GM12878 (cell line): ENCODE data around the gene GRIP2. TPM values are rescaled to one million over a fixed set of nuclear protein-coding genes. Genes with fewer than 3 reads are reported as not detected.

Experiments
- ATAC-seq: fragments of 200-7000 bp; cut with Tn5 transposase; 3 replicates; pipeline ENCODE4 v1.9.1; 2020; ENCODE audit warnings: mild to moderate bottlenecking, moderate library complexity
- BruUV-seq: library from RNA; stranded (reverse); fragments of 400-500 nt; replicated peaks from 2 replicates; lab custom pipeline; 2021; lab: Mats Ljungman, UMichigan
- CTCF ChIA-PET: fragments of 300-600 bp; sonication (Branson Sonifier 250); formaldehyde crosslinking; extraction: SDS; loops from one replicate; lab custom pipeline; 2021; ENCODE audit warnings: inconsistent platforms; lab: Yijun Ruan, JAX
- POLR2A ChIA-PET: fragments of 350-600 bp; formaldehyde crosslinking; extraction: SDS; loops from one replicate; lab custom pipeline; 2021; ENCODE audit warnings: inconsistent platforms; lab: Charles Lee
- RAD21 ChIA-PET: fragments of 300-600 bp; sonication (Branson Sonifier 250); formaldehyde crosslinking; loops from one replicate; lab custom pipeline; 2023; ENCODE audit warnings: antibody characterized with exemption; ENCODE audit not compliant: unreplicated experiment; lab: Charles Lee
- SMC1A ChIA-PET: fragments of 300-600 bp; sonication (Branson Sonifier 250); formaldehyde crosslinking; loops from one replicate; lab custom pipeline; 2023; ENCODE audit not compliant: unreplicated experiment, uncharacterized antibody; lab: Charles Lee
- DNase-seq: peaks from one replicate; pipeline ENCODE4 v3.0.0-alpha.2; 2011; ENCODE audit warnings: low read depth, low spot score
- FAIRE-seq: peaks from 3 replicates; lab custom pipeline; 2011; peaks lifted over from hg19 to GRCh38; lab: Jason Lieb, UNC
- H2AFZ ChIP-seq: 2 replicates; pipeline ENCODE4 v1.6.0; 2011; ENCODE audit warnings: low read depth, low read length, control low read depth; ENCODE audit not compliant: control insufficient read depth
- H3K27ac ChIP-seq: 2 replicates; pipeline ENCODE4 v1.5.1; 2011; ENCODE audit warnings: control low read depth; ENCODE audit not compliant: control insufficient read depth, insufficient read depth
- H3K27me3 ChIP-seq, 2 experiments: replicated peaks in 1 of 2; 2 replicates each; pipeline versions ENCODE4 v1.6.0 to v1.6.1; 2011; ENCODE audit warnings: low read length in 1 of 2; ENCODE audit not compliant: control insufficient read depth in 2 of 2, insufficient read depth in 2 of 2
- H3K36me3 ChIP-seq, 2 experiments: 2 replicates each; pipeline ENCODE4 v1.5.1; 2011; ENCODE audit warnings: low read length in 1 of 2; ENCODE audit not compliant: control insufficient read depth in 2 of 2, insufficient read depth in 2 of 2
- H3K4me1 ChIP-seq: 2 replicates; pipeline ENCODE4 v1.6.1; 2011; ENCODE audit warnings: mild to moderate bottlenecking, low read length, moderate library complexity, mixed read lengths; ENCODE audit not compliant: control insufficient read depth, insufficient read depth
- H3K4me2 ChIP-seq: 2 replicates; pipeline ENCODE4 v1.6.0; 2011; ENCODE audit warnings: control low read depth; ENCODE audit not compliant: control insufficient read depth, insufficient read depth
- H3K4me3 ChIP-seq: fragments of 200-600 bp; sonication (generic); 2 replicates; pipeline ENCODE4 v1.5.1; 2016
- H3K79me2 ChIP-seq: 2 replicates; pipeline ENCODE4 v1.6.0; 2011; ENCODE audit warnings: low read length; ENCODE audit not compliant: control insufficient read depth, insufficient read depth
- H3K9ac ChIP-seq: 2 replicates; pipeline ENCODE4 v1.8.0; 2011; ENCODE audit warnings: low read length, control low read depth, mixed read lengths; ENCODE audit not compliant: control insufficient read depth, insufficient read depth
- H3K9me3 ChIP-seq: replicated peaks from 3 replicates; pipeline ENCODE4 v1.5.1; 2011; ENCODE audit warnings: mild to moderate bottlenecking, low read length; ENCODE audit not compliant: control insufficient read depth, insufficient read depth
- H4K20me1 ChIP-seq: 2 replicates; pipeline ENCODE4 v1.6.0; 2011; ENCODE audit not compliant: control insufficient read depth, insufficient read depth
- BMI1 ChIP-seq: fragments of 450-650 bp; IDR thresholded peaks from 2 replicates; pipeline ENCODE4 v1.6.1; 2016; ENCODE audit warnings: mild to moderate bottlenecking, moderate library complexity, borderline replicate concordance
- CEBPB ChIP-seq, 2 experiments: fragments of 150-350 bp in 1 of 2; IDR thresholded peaks; 2 replicates each; pipeline ENCODE4 v1.6.1; 2012 to 2014; ENCODE audit warnings: low read depth in 2 of 2, low read length in 2 of 2, borderline replicate concordance in 1 of 2, inconsistent platforms in 1 of 2
- FOS ChIP-seq: IDR thresholded peaks from 3 replicates; pipeline ENCODE4 v1.6.1; 2011; ENCODE audit warnings: borderline replicate concordance; ENCODE audit not compliant: insufficient read length; ENCODE audit errors: extremely low read depth
- HDAC2 ChIP-seq: fragments of 200-600 bp; sonication (generic); IDR thresholded peaks from 2 replicates; pipeline ENCODE4 v1.6.1; 2017
- IRF4 ChIP-seq: IDR thresholded peaks from 2 replicates; pipeline ENCODE4 v1.6.1; 2011; ENCODE audit warnings: low read depth, low read length
- SKIL ChIP-seq: fragments of 450-650 bp; IDR thresholded peaks from 2 replicates; pipeline ENCODE4 v1.6.1; 2017; ENCODE audit warnings: mild to moderate bottlenecking, low read depth, inconsistent platforms; ENCODE audit not compliant: poor library complexity, severe bottlenecking
- SMAD1 ChIP-seq: fragments of 450-650 bp; IDR thresholded peaks from 2 replicates; pipeline ENCODE4 v1.6.1; 2018; ENCODE audit warnings: mild to moderate bottlenecking, low read depth; ENCODE audit not compliant: partially characterized antibody
- STAT3 ChIP-seq: IDR thresholded peaks from 2 replicates; pipeline ENCODE4 v1.6.1; 2011; ENCODE audit warnings: low read depth, low read length, improper control_type of control experiment
- TBL1XR1 ChIP-seq: IDR thresholded peaks from 2 replicates; pipeline ENCODE4 v1.6.1; 2012; ENCODE audit warnings: low read depth, low read length, improper control_type of control experiment
- TCF12 ChIP-seq: IDR thresholded peaks from 2 replicates; pipeline ENCODE4 v1.6.1; 2011; ENCODE audit warnings: low read depth, mild to moderate bottlenecking, low read length
- ZNF24 ChIP-seq: fragments of 450-650 bp; IDR thresholded peaks from 2 replicates; pipeline ENCODE4 v1.6.1; 2017; ENCODE audit warnings: antibody characterized with exemption, mild to moderate bottlenecking
- ZNF687 ChIP-seq: fragments of 450-650 bp; IDR thresholded peaks from 2 replicates; pipeline ENCODE4 v1.6.1; 2017; ENCODE audit warnings: mild to moderate bottlenecking, moderate library complexity
- WGBS: methylation state at CpG from one replicate; pipeline ENCODE4 v1.1.6; 2016; ENCODE audit warnings: low lambda C conversion rate; ENCODE audit not compliant: insufficient replicate concordance, insufficient coverage; ENCODE audit errors: missing lambda C conversion rate; 5-methylcytosine and 5-hydroxymethylcytosine counted together
- in situ Hi-C: fragments of 300-500 bp; cut with MboI; formaldehyde crosslinking; loops from 9 replicates; pipeline ENCODE4 v1.14.3; 2018; ENCODE audit warnings: mixed read lengths
- intact Hi-C: fragments of 100-400 bp; cut with micrococcal nuclease; formaldehyde crosslinking; loops from one replicate; pipeline ENCODE4 v1.14.2; 2022; ENCODE audit not compliant: unreplicated experiment
- polyA plus RNA-seq, 11 experiments: library from polyadenylated mRNA; depleted of rRNA in 4 of 11; unstranded in 6 of 11; stranded (reverse) in 5 of 11; fragments of >200 nt; fragmentation: Nextera tagmentation in 4 of 11; fragmentation: Illumina TruSeq in 1 of 11; extraction: Ambion mirVana in 4 of 11; extraction: Trizol in 1 of 11; gene quantifications; 1 replicate in 1 of 11; 2 replicates in 10 of 11; pipeline versions ENCODE4 v1.2.1 to v1.2.3, GENCODE V29; 2011 to 2016; ENCODE audit warnings: inconsistent platforms in 2 of 11, missing spikeins in 2 of 11, low read depth in 1 of 11
- total RNA-seq, 4 experiments: library from RNA; depleted of rRNA in 3 of 4; stranded (reverse); fragments of >200 nt in 3 of 4; fragmentation: Illumina TruSeq in 1 of 4; extraction: Trizol in 1 of 4; gene quantifications; 2 replicates each; pipeline versions ENCODE4 v1.2.1 to v1.2.3, GENCODE V29; 2013 to 2021
- TF ChIP-seq, protein P1 (sequence below): IDR thresholded peaks from 2 replicates; pipeline ENCODE4 v1.6.1; 2011; ENCODE audit warnings: mild to moderate bottlenecking, low read depth, low read length, moderate library complexity; ENCODE audit not compliant: insufficient replicate concordance
- TF ChIP-seq, protein P2 (sequence below): fragments of 450-650 bp; conservative IDR thresholded peaks from 2 replicates; pipeline ENCODE4 v1.6.1; 2017; ENCODE audit warnings: mild to moderate bottlenecking, moderate library complexity

Gene GRIP2
- total and polyA plus RNA-seq, 10 of the 15 experiments (the other 5 are each of a cell fraction or from before 2014, with no cell fraction given) = not detected

- H3K4me1 ChIP-seq = no peaks in the 10 kb centered on the region
- ChIA-PET SMC1A (interaction anchor here (0.6 to 2.0 kb wide), 4 partner anchors 10 to 247 kb away, joined by 3 to 9 read pairs (median 4); partner anchors contain the start of gene SLC6A6), CTCF (interaction anchor here (1.2 to 1.5 kb wide), 3 partner anchors 24 to 462 kb away, joined by 3 to 6 read pairs (median 3); no protein-coding TSS in a partner anchor), RAD21 (interaction anchor here (1.1 to 1.8 kb wide), 4 partner anchors 10 to 194 kb away, joined by 4 read pairs; partner anchors contain the start of gene SLC6A6), POLR2A (no interaction called here)
- no peak overlapping the region for H3K4me2 ChIP-seq
- intact Hi-C loops (no loop called here), in situ Hi-C loops (no loop called here)
- no peak overlapping the region for H3K4me3 ChIP-seq
- no peak overlapping the region for H3K27ac ChIP-seq
- no TSS peak for BruUV-seq
- no peaks in the 10 kb centered on the region for H3K9me3 ChIP-seq
- no peak overlapping the region for H2AFZ ChIP-seq
- no peak for DNase-seq
- H3K9ac ChIP-seq = no peak overlapping the region
- no peaks in the 10 kb centered on the region for H3K79me2 ChIP-seq
- WGBS = 89% methylated on average over 5 of the region's 5 CpGs
- no peaks in the 10 kb centered on the region for H4K20me1 ChIP-seq
- H3K36me3 ChIP-seq = peaks cover 8 to 16% of the 10 kb centered on the region in 2 experiments; a peak in 3 of 4 replicates
- no peak for FAIRE-seq
- H3K27me3 ChIP-seq = no peaks in the 10 kb centered on the region
- no peak for ATAC-seq
- no peak for TF ChIP-seq CEBPB (IDR thresholded peaks at IDR 0.05; ENCODE audit: borderline replicate concordance in 1 of 2, low read depth in 2 of 2, low read length in 2 of 2)
- no peak for TF ChIP-seq ZNF687
- TF ChIP-seq, protein P1, sequence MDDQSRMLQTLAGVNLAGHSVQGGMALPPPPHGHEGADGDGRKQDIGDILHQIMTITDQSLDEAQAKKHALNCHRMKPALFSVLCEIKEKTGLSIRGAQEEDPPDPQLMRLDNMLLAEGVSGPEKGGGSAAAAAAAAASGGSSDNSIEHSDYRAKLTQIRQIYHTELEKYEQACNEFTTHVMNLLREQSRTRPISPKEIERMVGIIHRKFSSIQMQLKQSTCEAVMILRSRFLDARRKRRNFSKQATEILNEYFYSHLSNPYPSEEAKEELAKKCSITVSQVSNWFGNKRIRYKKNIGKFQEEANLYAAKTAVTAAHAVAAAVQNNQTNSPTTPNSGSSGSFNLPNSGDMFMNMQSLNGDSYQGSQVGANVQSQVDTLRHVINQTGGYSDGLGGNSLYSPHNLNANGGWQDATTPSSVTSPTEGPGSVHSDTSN = no peak
- no peak for TF ChIP-seq STAT3
- no peak for TF ChIP-seq IRF4
- no peak for TF ChIP-seq ZNF24
- TF ChIP-seq SMAD1 = no peak
- no peak for TF ChIP-seq FOS
- TF ChIP-seq, protein P2, sequence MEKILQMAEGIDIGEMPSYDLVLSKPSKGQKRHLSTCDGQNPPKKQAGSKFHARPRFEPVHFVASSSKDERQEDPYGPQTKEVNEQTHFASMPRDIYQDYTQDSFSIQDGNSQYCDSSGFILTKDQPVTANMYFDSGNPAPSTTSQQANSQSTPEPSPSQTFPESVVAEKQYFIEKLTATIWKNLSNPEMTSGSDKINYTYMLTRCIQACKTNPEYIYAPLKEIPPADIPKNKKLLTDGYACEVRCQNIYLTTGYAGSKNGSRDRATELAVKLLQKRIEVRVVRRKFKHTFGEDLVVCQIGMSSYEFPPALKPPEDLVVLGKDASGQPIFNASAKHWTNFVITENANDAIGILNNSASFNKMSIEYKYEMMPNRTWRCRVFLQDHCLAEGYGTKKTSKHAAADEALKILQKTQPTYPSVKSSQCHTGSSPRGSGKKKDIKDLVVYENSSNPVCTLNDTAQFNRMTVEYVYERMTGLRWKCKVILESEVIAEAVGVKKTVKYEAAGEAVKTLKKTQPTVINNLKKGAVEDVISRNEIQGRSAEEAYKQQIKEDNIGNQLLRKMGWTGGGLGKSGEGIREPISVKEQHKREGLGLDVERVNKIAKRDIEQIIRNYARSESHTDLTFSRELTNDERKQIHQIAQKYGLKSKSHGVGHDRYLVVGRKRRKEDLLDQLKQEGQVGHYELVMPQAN = no peak
- TF ChIP-seq SKIL = no peak
- TF ChIP-seq BMI1 = no peak
- no peak for TF ChIP-seq TBL1XR1
- TF ChIP-seq HDAC2 = no peak
- TF ChIP-seq TCF12 = no peak
Observed at GRCh38 chr3:14457481-14457880, 82.7 kb downstream of the GRIP2 start.
